GM23338 (cell line): ENCODE data around the gene TCAF1. TPM values are rescaled to one million over a fixed set of nuclear protein-coding genes. Genes with fewer than 3 reads are reported as not detected.
"Not testable (repeated sequence)": the region's sequence is repeated elsewhere in the genome, so short reads cannot be mapped to it uniquely, and the experiment has no call there.

ENCODE experiments used
- ATAC-seq: fragments of 200-7000 bp; cut with Tn5 transposase; 3 replicates; pipeline ENCODE4 v1.9.1; 2020
- DNase-seq: peaks from one replicate; pipeline ENCODE4 v3.0.0-alpha.2; 2015; ENCODE audit warnings: low spot score
- H2AFZ ChIP-seq: fragments of 200-600 bp; sonication (generic); 2 replicates; pipeline ENCODE4 v1.8.0; 2016; ENCODE audit warnings: antibody characterized with exemption, mild to moderate bottlenecking, moderate library complexity
- H3F3A ChIP-seq: fragments of 200-600 bp; sonication (generic); replicated peaks from 2 replicates; pipeline ENCODE4 v1.8.0; 2017; ENCODE audit warnings: antibody characterized with exemption, mixed run types, low read depth
- H3K27ac ChIP-seq: fragments of 200-600 bp; sonication (generic); 2 replicates; pipeline ENCODE4 v1.6.1; 2016; ENCODE audit warnings: low read depth
- H3K27me3 ChIP-seq: fragments of 200-600 bp; sonication (generic); 2 replicates; pipeline ENCODE4 v1.8.0; 2016; ENCODE audit warnings: mild to moderate bottlenecking, mixed run types, moderate library complexity; ENCODE audit not compliant: insufficient read depth
- H3K36me3 ChIP-seq: fragments of 200-600 bp; sonication (generic); 2 replicates; pipeline ENCODE4 v1.8.0; 2016; ENCODE audit warnings: mild to moderate bottlenecking; ENCODE audit not compliant: insufficient read depth
- H3K4me1 ChIP-seq: fragments of 200-600 bp; sonication (generic); 2 replicates; pipeline ENCODE4 v1.8.0; 2016; ENCODE audit warnings: mild to moderate bottlenecking, moderate library complexity; ENCODE audit not compliant: insufficient read depth
- H3K4me2 ChIP-seq: fragments of 200-600 bp; sonication (generic); 2 replicates; pipeline ENCODE4 v1.7.1; 2017; ENCODE audit warnings: mixed run types
- H3K4me3 ChIP-seq: fragments of 200-600 bp; sonication (generic); 2 replicates; pipeline ENCODE4 v1.6.1; 2016; ENCODE audit warnings: mixed run types
- H3K79me2 ChIP-seq: fragments of 200-600 bp; sonication (generic); replicated peaks from 2 replicates; pipeline ENCODE4 v1.8.0; 2017; ENCODE audit warnings: mild to moderate bottlenecking; ENCODE audit not compliant: insufficient read depth
- H3K9me2 ChIP-seq: fragments of 200-600 bp; sonication (generic); 2 replicates; pipeline ENCODE4 v1.8.0; 2017; ENCODE audit not compliant: insufficient read depth
- H4K20me1 ChIP-seq: fragments of 200-600 bp; sonication (generic); replicated peaks from 2 replicates; pipeline ENCODE4 v1.8.0; 2017; ENCODE audit warnings: mild to moderate bottlenecking; ENCODE audit not compliant: insufficient read depth
- H3K27ac Mint-ChIP-seq: 2 replicates; pipeline ENCODE4 v1.8.0; 2020; ENCODE audit warnings: inconsistent platforms, mild to moderate bottlenecking, moderate library complexity, mixed read lengths
- H3K27me3 Mint-ChIP-seq: 3 replicates; pipeline ENCODE4 v1.8.0; 2022; ENCODE audit warnings: low read depth, mild to moderate bottlenecking, moderate library complexity, mixed read lengths, inconsistent platforms; ENCODE audit not compliant: insufficient read depth, poor library complexity
- H3K36me3 Mint-ChIP-seq: 3 replicates; pipeline ENCODE4 v1.8.0; 2021; ENCODE audit warnings: low read depth, mild to moderate bottlenecking, inconsistent platforms, moderate library complexity, mixed read lengths
- H3K4me1 Mint-ChIP-seq: 3 replicates; pipeline ENCODE4 v1.8.0; 2020; ENCODE audit warnings: mild to moderate bottlenecking, inconsistent platforms, mixed read lengths
- H3K4me3 Mint-ChIP-seq: 3 replicates; pipeline ENCODE4 v1.8.0; 2021; ENCODE audit warnings: moderate library complexity, mild to moderate bottlenecking, inconsistent platforms, mixed read lengths
- H3K9me3 Mint-ChIP-seq: 3 replicates; pipeline ENCODE4 v1.8.0; 2020; ENCODE audit warnings: moderate library complexity, mild to moderate bottlenecking, inconsistent platforms, mixed read lengths
- polyA plus RNA-seq: library from polyadenylated mRNA; unstranded; fragments of >200 nt; fragmentation: Nextera tagmentation; extraction: Ambion mirVana; gene quantifications from 2 replicates; pipeline ENCODE4 v1.2.1, GENCODE V29; 2016
- total RNA-seq: library from RNA; depleted of rRNA; stranded (reverse); fragments of >200 nt; shearing (Covaris generic); gene quantifications from 2 replicates; pipeline ENCODE4 v1.2.3, GENCODE V29; 2014; rRNA removed

TCAF1 gene
- total and polyA plus RNA-seq, 2 experiments from 2014 or later, result 15.5 to 31.3 TPM

- not testable (repeated sequence) for ATAC-seq, H3K27ac Mint-ChIP-seq
Observed at GRCh38 chr7:143816471-143817133, 85.4 kb downstream of the TCAF1 start.

GRCh38 chr7:143810639-143811038 lies 91.3 kb downstream of the TCAF1 start:
- H3K9me2 ChIP-seq, H3K27me3 ChIP-seq, H2AFZ ChIP-seq, H3K4me3 ChIP-seq, H3K4me1 ChIP-seq, H3K9me3 Mint-ChIP-seq, H3K36me3 ChIP-seq, H3K4me2 ChIP-seq, H3K4me1 Mint-ChIP-seq, H3F3A ChIP-seq, H3K27ac Mint-ChIP-seq, H3K27me3 Mint-ChIP-seq, H3K36me3 Mint-ChIP-seq, H3K4me3 Mint-ChIP-seq, DNase-seq, H3K27ac ChIP-seq, H3K79me2 ChIP-seq, H4K20me1 ChIP-seq: not testable (repeated sequence)
- peak; percentile 75 for ATAC-seq

More at GRCh38 chr7:143816471-143817133, 85.4 kb downstream of the TCAF1 start:
- H3K4me2 ChIP-seq, H4K20me1 ChIP-seq, H3K27me3 ChIP-seq, H3K27ac ChIP-seq, H3K27me3 Mint-ChIP-seq, H3K36me3 Mint-ChIP-seq, H3K36me3 ChIP-seq, H2AFZ ChIP-seq, H3K9me2 ChIP-seq, H3K4me3 Mint-ChIP-seq, H3K9me3 Mint-ChIP-seq, H3K4me3 ChIP-seq, H3F3A ChIP-seq, H3K4me1 ChIP-seq, DNase-seq, H3K79me2 ChIP-seq, H3K4me1 Mint-ChIP-seq: not testable (repeated sequence)

- not testable (repeated sequence) for ATAC-seq, H3K9me3 Mint-ChIP-seq, H3K36me3 ChIP-seq, H3K27ac Mint-ChIP-seq, H4K20me1 ChIP-seq, H3K9me2 ChIP-seq, H3K79me2 ChIP-seq, H3K27me3 ChIP-seq, H3K4me1 Mint-ChIP-seq, H3K4me3 Mint-ChIP-seq, DNase-seq, H3K4me2 ChIP-seq, H2AFZ ChIP-seq, H3K27ac ChIP-seq, H3K4me3 ChIP-seq, H3F3A ChIP-seq, H3K27me3 Mint-ChIP-seq, H3K4me1 ChIP-seq, H3K36me3 Mint-ChIP-seq
Observed at GRCh38 chr7:143806664-143807071, 95.3 kb downstream of the TCAF1 start.

Other genes with a start within 250 kb of the TCAF1 start
- not detected in 2 replicates for gene CTAGE6, start 144.5 kb downstream of the TCAF1 start, total RNA-seq
- not detected in 2 replicates for gene CTAGE6, start 144.5 kb downstream of the TCAF1 start, polyA plus RNA-seq
- gene OR2F2, start 33.1 kb upstream of the TCAF1 start, total RNA-seq, result not detected in 2 replicates
- not detected in 2 replicates for gene OR2F2, start 33.1 kb upstream of the TCAF1 start, polyA plus RNA-seq
- 0.04 TPM in 1 of 2 replicates, not detected in the other for gene OR2F1, start 52.7 kb upstream of the TCAF1 start, total RNA-seq
- gene OR2F1, start 52.7 kb upstream of the TCAF1 start, polyA plus RNA-seq, result not detected in 2 replicates
- gene OR6B1, start 98.1 kb upstream of the TCAF1 start, total RNA-seq, result not detected in 2 replicates
- gene OR6B1, start 98.1 kb upstream of the TCAF1 start, polyA plus RNA-seq, result not detected in 2 replicates
- gene OR2A5, start 146.8 kb upstream of the TCAF1 start, total RNA-seq, result not detected in 2 replicates
- gene OR2A5, start 146.8 kb upstream of the TCAF1 start, polyA plus RNA-seq, result not detected in 2 replicates
- not detected in 2 replicates for gene OR2A25, start 167.6 kb upstream of the TCAF1 start, total RNA-seq
- gene OR2A25, start 167.6 kb upstream of the TCAF1 start, polyA plus RNA-seq, result not detected in 2 replicates
- gene OR2A12, start 184.1 kb upstream of the TCAF1 start, total RNA-seq, result not detected in 2 replicates
- gene OR2A12, start 184.1 kb upstream of the TCAF1 start, polyA plus RNA-seq, result not detected in 2 replicates
- not detected in 2 replicates for gene OR2A2, start 207.4 kb upstream of the TCAF1 start, total RNA-seq
- gene OR2A2, start 207.4 kb upstream of the TCAF1 start, polyA plus RNA-seq, result not detected in 2 replicates
- gene OR2A14, start 221.0 kb upstream of the TCAF1 start, total RNA-seq, result not detected in 2 replicates
- gene OR2A14, start 221.0 kb upstream of the TCAF1 start, polyA plus RNA-seq, result not detected in 2 replicates